ENCODE measurements around the gene RASL12.

- TF ChIP-seq CTCF (IDR thresholded peaks at IDR 0.05) (no peak), EZH2 (IDR thresholded peaks at IDR 0.05; ENCODE audit: borderline replicate concordance, insufficient read depth, low read depth, low read length, poor library complexity, severe bottlenecking) (no peak)
Observed at GRCh38 chr15:65004993-65005392, 62.8 kb downstream of the RASL12 start.

Measured in B cell (primary cell).